Muscle layer of colon (tissue), 2 donors: ENCODE data around the gene SLC7A1.

Source experiments
- H3K27ac ChIP-seq: one replicate; pipeline ENCODE4 v1.7.0; 2013; ENCODE audit warnings: low read depth, mild to moderate bottlenecking, low read length, moderate library complexity
- H3K27me3 ChIP-seq, 2 donors: one replicate each; pipeline ENCODE4 v1.7.0; 2013; ENCODE audit warnings: low read length in 2 of 2, mild to moderate bottlenecking in 2 of 2; ENCODE audit not compliant: insufficient read depth in 2 of 2, control insufficient read depth in 1 of 2
- H3K36me3 ChIP-seq: one replicate; pipeline ENCODE4 v1.7.0; 2013; ENCODE audit warnings: mild to moderate bottlenecking, low read length; ENCODE audit not compliant: insufficient read depth
- H3K4me1 ChIP-seq: one replicate; pipeline ENCODE4 v1.7.0; 2013; ENCODE audit warnings: mild to moderate bottlenecking, low read length; ENCODE audit not compliant: insufficient read depth
- H3K4me3 ChIP-seq, 2 donors: one replicate each; pipeline ENCODE4 v1.7.0; 2013; ENCODE audit warnings: low read length in 2 of 2, low read depth in 1 of 2, mild to moderate bottlenecking in 1 of 2, moderate library complexity in 1 of 2
- H3K9ac ChIP-seq: one replicate; pipeline ENCODE4 v1.7.0; 2013; ENCODE audit warnings: low read length
- H3K9me3 ChIP-seq: one replicate; pipeline ENCODE4 v1.7.0; 2013; ENCODE audit warnings: mild to moderate bottlenecking, low read length
- donor health status: abdominal sarcoma.
- donor health status: Adenocarcinoma of cecum.

The SLC7A1 gene

GRCh38 chr13:29597706-29598105 is 2.2 kb upstream of the SLC7A1 start:
- Histone ChIP-seq H3K9ac (no peak overlapping the region), H3K27ac (no peak overlapping the region)

GRCh38 chr13:29597246-29597645 is 1.8 kb upstream of the SLC7A1 start:
- Histone ChIP-seq H3K27ac (no peak overlapping the region), H3K9ac (no peak overlapping the region), H3K27me3 (no peaks in the 10 kb centered on the region), H3K36me3 (no peaks in the 10 kb centered on the region), H3K9me3 (no peaks in the 10 kb centered on the region), H3K4me1 (peaks cover 8% of the 10 kb centered on the region), H3K4me3 (no peak overlapping the region)

More at GRCh38 chr13:29597706-29598105, 2.2 kb upstream of the SLC7A1 start:
- Histone ChIP-seq H3K4me3 (no peak overlapping the region), H3K36me3 (no peaks in the 10 kb centered on the region), H3K4me1 (peaks cover 8% of the 10 kb centered on the region), H3K27me3 (no peaks in the 10 kb centered on the region), H3K9me3 (no peaks in the 10 kb centered on the region)

- H3K27me3 ChIP-seq = no peaks in the 10 kb centered on the region
Observed at GRCh38 chr13:29596064-29596418, 553 bp upstream of the SLC7A1 start.

GRCh38 chr13:29594710-29595379 is 643 bp downstream of the SLC7A1 start:
- Histone ChIP-seq H3K4me3 (peak overlapping the region; percentile 67 to 78), H3K9ac (peak overlapping the region; percentile 60)

More at GRCh38 chr13:29596064-29596418, 553 bp upstream of the SLC7A1 start:
- no peak overlapping the region for H3K9ac ChIP-seq
- H3K36me3 ChIP-seq = no peaks in the 10 kb centered on the region
- H3K27ac ChIP-seq = peak overlapping the region; percentile 46
- H3K4me3 ChIP-seq = peak overlapping the region; percentile 54 to 57
- peaks cover 8% of the 10 kb centered on the region for H3K4me1 ChIP-seq
- H3K9me3 ChIP-seq = no peaks in the 10 kb centered on the region

GRCh38 chr13:29594303-29594709 is 1.2 kb downstream of the SLC7A1 start:
- peak overlapping the region; percentile 74 for H3K27ac ChIP-seq
- H3K36me3 ChIP-seq = no peaks in the 10 kb centered on the region
- peak overlapping the region; percentile 67 to 78 for H3K4me3 ChIP-seq
- peak overlapping the region; percentile 60 for H3K9ac ChIP-seq
- no peaks in the 10 kb centered on the region for H3K27me3 ChIP-seq
- no peaks in the 10 kb centered on the region for H3K9me3 ChIP-seq
- peaks cover 16% of the 10 kb centered on the region for H3K4me1 ChIP-seq

More at GRCh38 chr13:29594710-29595379, 643 bp downstream of the SLC7A1 start:
- peak overlapping the region; percentile 74 for H3K27ac ChIP-seq
- no peaks in the 10 kb centered on the region for H3K27me3 ChIP-seq
- no peaks in the 10 kb centered on the region for H3K9me3 ChIP-seq
- H3K4me1 ChIP-seq = peaks cover 12% of the 10 kb centered on the region
- no peaks in the 10 kb centered on the region for H3K36me3 ChIP-seq

- Histone ChIP-seq H3K4me1 (peaks cover 22% of the 10 kb centered on the region), H3K9ac (peak overlapping the region; percentile 60), H3K4me3 (peak overlapping the region; percentile 67 to 78), H3K27ac (peak overlapping the region; percentile 74), H3K36me3 (no peaks in the 10 kb centered on the region), H3K27me3 (no peaks in the 10 kb centered on the region), H3K9me3 (no peaks in the 10 kb centered on the region)
Observed at GRCh38 chr13:29593605-29594297, 1.7 kb downstream of the SLC7A1 start.

GRCh38 chr13:29591310-29591709 is 4.2 kb downstream of the SLC7A1 start:
- Histone ChIP-seq H3K27ac (no peak overlapping the region), H3K9me3 (no peaks in the 10 kb centered on the region), H3K4me3 (no peak overlapping the region), H3K4me1 (peaks cover 23% of the 10 kb centered on the region), H3K36me3 (no peaks in the 10 kb centered on the region), H3K9ac (no peak overlapping the region), H3K27me3 (no peaks in the 10 kb centered on the region)

- peaks cover 23% of the 10 kb centered on the region for H3K4me1 ChIP-seq
Observed at GRCh38 chr13:29589967-29590366, 5.5 kb downstream of the SLC7A1 start.

GRCh38 chr13:29589234-29589633 is 6.3 kb downstream of the SLC7A1 start:
- no peak overlapping the region for H3K4me3 ChIP-seq

More at GRCh38 chr13:29589967-29590366, 5.5 kb downstream of the SLC7A1 start:
- H3K9ac ChIP-seq = no peak overlapping the region
- H3K36me3 ChIP-seq = no peaks in the 10 kb centered on the region
- H3K4me3 ChIP-seq = no peak overlapping the region
- H3K27me3 ChIP-seq = no peaks in the 10 kb centered on the region
- H3K9me3 ChIP-seq = no peaks in the 10 kb centered on the region
- H3K27ac ChIP-seq = no peak overlapping the region

GRCh38 chr13:29587645-29588044 is 7.8 kb downstream of the SLC7A1 start:
- Histone ChIP-seq H3K27ac (no peak overlapping the region), H3K9me3 (no peaks in the 10 kb centered on the region), H3K4me1 (peaks cover 15% of the 10 kb centered on the region), H3K36me3 (no peaks in the 10 kb centered on the region), H3K9ac (no peak overlapping the region), H3K4me3 (no peak overlapping the region), H3K27me3 (no peaks in the 10 kb centered on the region)

More at GRCh38 chr13:29589234-29589633, 6.3 kb downstream of the SLC7A1 start:
- Histone ChIP-seq H3K27ac (no peak overlapping the region), H3K9ac (no peak overlapping the region), H3K36me3 (no peaks in the 10 kb centered on the region), H3K27me3 (no peaks in the 10 kb centered on the region), H3K9me3 (no peaks in the 10 kb centered on the region), H3K4me1 (peaks cover 19% of the 10 kb centered on the region)

GRCh38 chr13:29583073-29583785 is 12.3 kb downstream of the SLC7A1 start:
- Histone ChIP-seq H3K27ac (no peak overlapping the region), H3K9me3 (no peaks in the 10 kb centered on the region), H3K4me3 (no peak overlapping the region), H3K27me3 (no peaks in the 10 kb centered on the region), H3K9ac (no peak overlapping the region), H3K36me3 (no peaks in the 10 kb centered on the region), H3K4me1 (peaks cover 38% of the 10 kb centered on the region)
